GM21360 (cell line): ENCODE results near the gene PDK2.

Experiments used
- ATAC-seq: cut with Tn5 transposase; IDR thresholded peaks from one replicate; pipeline ENCODE4 v1.9.1; 2021; ENCODE audit warnings: mild to moderate bottlenecking, moderate library complexity; ENCODE audit not compliant: unreplicated experiment

The PDK2 gene

GRCh38 chr17:50076591-50077235 is 18.4 kb upstream of the PDK2 start:
- no peak for ATAC-seq

- no peak for ATAC-seq
These were observed 16.7 kb upstream of the PDK2 start for GRCh38 chr17:50078430-50078829.

GRCh38 chr17:50079334-50080095 is 15.6 kb upstream of the PDK2 start:
- ATAC-seq = no peak

- no peak for ATAC-seq
These were observed 15.1 kb upstream of the PDK2 start for GRCh38 chr17:50080096-50080480.

GRCh38 chr17:50080827-50081226 is 14.3 kb upstream of the PDK2 start:
- ATAC-seq = no peak

GRCh38 chr17:50081757-50082156 is 13.4 kb upstream of the PDK2 start:
- no peak for ATAC-seq

GRCh38 chr17:50087246-50087911 is 7.8 kb upstream of the PDK2 start:
- ATAC-seq = no peak

GRCh38 chr17:50087912-50088405 is 7.2 kb upstream of the PDK2 start:
- no peak for ATAC-seq

- ATAC-seq = no peak
These were observed 6.0 kb upstream of the PDK2 start for GRCh38 chr17:50088952-50089825.

GRCh38 chr17:50090071-50090470 is 5.1 kb upstream of the PDK2 start:
- ATAC-seq = no peak

GRCh38 chr17:50090971-50091917 is 3.9 kb upstream of the PDK2 start:
- ATAC-seq = no peak

- no peak for ATAC-seq
These were observed 3.2 kb upstream of the PDK2 start for GRCh38 chr17:50091918-50092285.

- ATAC-seq = no peak
These were observed 1.9 kb upstream of the PDK2 start for GRCh38 chr17:50093246-50093645.

- ATAC-seq = no peak
These were observed 1.3 kb upstream of the PDK2 start for GRCh38 chr17:50093807-50094206.

GRCh38 chr17:50094243-50094752 is 853 bp upstream of the PDK2 start:
- peak; percentile 41 for ATAC-seq

- no peak for ATAC-seq
These were observed 481 bp downstream of the PDK2 start for GRCh38 chr17:50095626-50096037.

GRCh38 chr17:50096092-50096491 is 941 bp downstream of the PDK2 start:
- ATAC-seq = no peak

- no peak for ATAC-seq
These were observed 1.6 kb downstream of the PDK2 start for GRCh38 chr17:50096758-50097157.

- no peak for ATAC-seq
These were observed 2.3 kb downstream of the PDK2 start for GRCh38 chr17:50097455-50097854.

- no peak for ATAC-seq
These were observed 2.8 kb downstream of the PDK2 start for GRCh38 chr17:50097926-50098325.
